ENCODE data around the gene ERC2. TPM values are rescaled to one million over a fixed set of nuclear protein-coding genes. Genes with fewer than 3 reads are reported as not detected.

The ERC2 gene
- polyA plus RNA-seq, 3 donors = not detected

DNA sequence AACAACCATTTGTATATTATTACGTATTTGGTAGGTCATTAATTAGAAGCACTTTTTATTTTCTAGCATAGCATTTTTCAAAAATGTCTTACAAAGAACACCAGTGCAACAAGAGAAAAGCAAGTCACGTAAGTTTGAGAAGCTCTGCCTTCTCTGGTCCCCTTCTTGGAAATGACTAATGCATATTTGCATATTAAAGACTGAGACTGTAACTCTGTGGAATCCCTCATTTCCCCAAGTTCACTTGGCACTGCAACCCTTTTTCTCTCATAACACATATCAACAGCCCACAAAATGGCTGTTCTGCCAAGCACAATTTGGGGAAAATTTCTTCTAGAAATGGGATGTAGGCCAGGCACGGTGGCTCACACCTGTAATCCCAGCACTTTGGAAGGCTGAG lies 176.3 kb downstream of the ERC2 start:
- H3K9me3 ChIP-seq (replicated peaks in 1 of 2; ENCODE audit: control insufficient read depth in 1 of 2, insufficient read depth in 1 of 2, low read length in 2 of 2) = no peaks in the 10 kb centered on the region
- intact Hi-C loops (cut with micrococcal nuclease) = no loop called here
- H3K27me3 ChIP-seq (ENCODE audit: control insufficient read depth in 2 of 2, insufficient read depth in 2 of 2, low read length in 2 of 2) = no peaks in the 10 kb centered on the region
- H3K27me3 Mint-ChIP-seq (ENCODE audit: low read depth in 3 of 3) = peaks cover 0 to 5% (median 4%) of the 10 kb centered on the region in 3 donors
- H3K4me1 ChIP-seq (ENCODE audit: control insufficient read depth in 1 of 2, insufficient read depth in 2 of 2, low read length in 2 of 2) = no peaks in the 10 kb centered on the region
- H3K79me2 ChIP-seq (ENCODE audit: insufficient read depth, low read length) = no peaks in the 10 kb centered on the region
- no peaks in the 10 kb centered on the region for H3K4me1 Mint-ChIP-seq
- DNase-seq = no peak
- no peak overlapping the region for H3K27ac ChIP-seq (ENCODE audit: low read depth in 1 of 2, low read length in 2 of 2)
- H3K4me3 ChIP-seq (replicated peaks in 1 of 3; ENCODE audit: low read depth in 2 of 3, low read length in 3 of 3) = no peak overlapping the region
- H3K9ac ChIP-seq (ENCODE audit: insufficient read depth, low read length, poor library complexity, severe bottlenecking) = no peak overlapping the region
- TF ChIP-seq, protein P1, sequence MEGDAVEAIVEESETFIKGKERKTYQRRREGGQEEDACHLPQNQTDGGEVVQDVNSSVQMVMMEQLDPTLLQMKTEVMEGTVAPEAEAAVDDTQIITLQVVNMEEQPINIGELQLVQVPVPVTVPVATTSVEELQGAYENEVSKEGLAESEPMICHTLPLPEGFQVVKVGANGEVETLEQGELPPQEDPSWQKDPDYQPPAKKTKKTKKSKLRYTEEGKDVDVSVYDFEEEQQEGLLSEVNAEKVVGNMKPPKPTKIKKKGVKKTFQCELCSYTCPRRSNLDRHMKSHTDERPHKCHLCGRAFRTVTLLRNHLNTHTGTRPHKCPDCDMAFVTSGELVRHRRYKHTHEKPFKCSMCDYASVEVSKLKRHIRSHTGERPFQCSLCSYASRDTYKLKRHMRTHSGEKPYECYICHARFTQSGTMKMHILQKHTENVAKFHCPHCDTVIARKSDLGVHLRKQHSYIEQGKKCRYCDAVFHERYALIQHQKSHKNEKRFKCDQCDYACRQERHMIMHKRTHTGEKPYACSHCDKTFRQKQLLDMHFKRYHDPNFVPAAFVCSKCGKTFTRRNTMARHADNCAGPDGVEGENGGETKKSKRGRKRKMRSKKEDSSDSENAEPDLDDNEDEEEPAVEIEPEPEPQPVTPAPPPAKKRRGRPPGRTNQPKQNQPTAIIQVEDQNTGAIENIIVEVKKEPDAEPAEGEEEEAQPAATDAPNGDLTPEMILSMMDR (IDR thresholded peaks at IDR 0.05) = no peak
- no peak overlapping the region for H3K27ac Mint-ChIP-seq
- H2AFZ ChIP-seq (ENCODE audit: insufficient read depth, low read depth, low read length, poor library complexity, severe bottlenecking) = no peak overlapping the region
- WGBS (ENCODE audit: insufficient coverage) = 100% methylated on average over 1 of the region's 3 CpGs
- H3K9me3 Mint-ChIP-seq = peaks cover 0 to 3% (median 0%) of the 10 kb centered on the region in 7 donors
- no peaks in the 10 kb centered on the region for H4K20me1 ChIP-seq (ENCODE audit: insufficient read depth, low read length)
- no peaks in the 10 kb centered on the region for H3K36me3 ChIP-seq (replicated peaks in 1 of 2; ENCODE audit: control insufficient read depth in 1 of 2, insufficient read depth in 2 of 2, low read length in 2 of 2)
- H3K4me3 Mint-ChIP-seq = no peak overlapping the region
- no peak overlapping the region for H3K4me2 ChIP-seq (replicated peaks; ENCODE audit: extremely low read depth, low read length, poor library complexity, severe bottlenecking)
- no peaks in the 10 kb centered on the region for H3K36me3 Mint-ChIP-seq

DNA sequence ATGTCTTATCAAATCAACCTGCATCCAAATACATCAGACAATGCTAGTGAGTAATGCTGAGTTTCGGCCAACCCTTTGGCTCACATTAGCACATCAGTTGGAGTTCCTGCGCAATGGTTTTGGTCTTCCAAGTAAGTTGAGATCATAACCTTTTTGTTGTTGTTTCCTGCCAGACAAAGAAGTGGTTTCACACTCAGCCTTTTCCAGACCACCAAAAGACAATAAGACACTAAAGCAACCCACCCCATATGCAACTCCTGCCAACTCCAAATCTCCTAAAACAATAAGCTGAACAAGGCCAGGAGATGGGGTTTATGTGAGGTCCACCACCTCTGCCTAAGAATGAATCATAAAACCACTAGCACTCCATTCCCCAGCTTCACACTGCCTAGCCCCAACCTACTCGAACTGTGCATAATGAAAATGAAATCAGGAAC lies 177.0 kb downstream of the ERC2 start:
- 83% methylated on average over 1 of the region's 3 CpGs for WGBS (ENCODE audit: insufficient coverage)
- Mint-ChIP-seq H3K36me3 (no peaks in the 10 kb centered on the region), H3K27ac (no peak overlapping the region)

More for the DNA sequence above, 177.0 kb downstream of the ERC2 start:
- no peaks in the 10 kb centered on the region for H3K4me1 Mint-ChIP-seq
- TF ChIP-seq, protein P1 (IDR thresholded peaks at IDR 0.05) = no peak
- H4K20me1 ChIP-seq (ENCODE audit: insufficient read depth, low read length) = no peaks in the 10 kb centered on the region
- no peak overlapping the region for H3K4me3 Mint-ChIP-seq
- H3K4me2 ChIP-seq (replicated peaks; ENCODE audit: extremely low read depth, low read length, poor library complexity, severe bottlenecking) = no peak overlapping the region
- H2AFZ ChIP-seq (ENCODE audit: insufficient read depth, low read depth, low read length, poor library complexity, severe bottlenecking) = no peak overlapping the region
- no peaks in the 10 kb centered on the region for H3K79me2 ChIP-seq (ENCODE audit: insufficient read depth, low read length)
- H3K27ac ChIP-seq (ENCODE audit: low read depth in 1 of 2, low read length in 2 of 2) = no peak overlapping the region
- no peak overlapping the region for H3K9ac ChIP-seq (ENCODE audit: insufficient read depth, low read length, poor library complexity, severe bottlenecking)
- no peaks in the 10 kb centered on the region for H3K9me3 ChIP-seq (replicated peaks in 1 of 2; ENCODE audit: control insufficient read depth in 1 of 2, insufficient read depth in 1 of 2, low read length in 2 of 2)
- H3K4me3 ChIP-seq (replicated peaks in 1 of 3; ENCODE audit: low read depth in 2 of 3, low read length in 3 of 3) = no peak overlapping the region
- H3K9me3 Mint-ChIP-seq = peaks cover 0 to 3% (median 0%) of the 10 kb centered on the region in 7 donors
- no peaks in the 10 kb centered on the region for H3K4me1 ChIP-seq (ENCODE audit: control insufficient read depth in 1 of 2, insufficient read depth in 2 of 2, low read length in 2 of 2)
- no peak for DNase-seq
- H3K27me3 ChIP-seq (ENCODE audit: control insufficient read depth in 2 of 2, insufficient read depth in 2 of 2, low read length in 2 of 2) = no peaks in the 10 kb centered on the region
- intact Hi-C loops (cut with micrococcal nuclease) = no loop called here
- H3K36me3 ChIP-seq (replicated peaks in 1 of 2; ENCODE audit: control insufficient read depth in 1 of 2, insufficient read depth in 2 of 2, low read length in 2 of 2) = no peaks in the 10 kb centered on the region
- H3K27me3 Mint-ChIP-seq (ENCODE audit: low read depth in 3 of 3) = peaks cover 0 to 5% (median 4%) of the 10 kb centered on the region in 3 donors

Data from CD14-positive monocyte (primary cell).